ENCODE data around the gene ADCY1. TPM values are rescaled to one million over a fixed set of nuclear protein-coding genes. Genes with fewer than 3 reads are reported as not detected.

ADCY1 gene
- total RNA-seq, 1 experiment from 2014 or later, result 0.71 TPM

DNA sequence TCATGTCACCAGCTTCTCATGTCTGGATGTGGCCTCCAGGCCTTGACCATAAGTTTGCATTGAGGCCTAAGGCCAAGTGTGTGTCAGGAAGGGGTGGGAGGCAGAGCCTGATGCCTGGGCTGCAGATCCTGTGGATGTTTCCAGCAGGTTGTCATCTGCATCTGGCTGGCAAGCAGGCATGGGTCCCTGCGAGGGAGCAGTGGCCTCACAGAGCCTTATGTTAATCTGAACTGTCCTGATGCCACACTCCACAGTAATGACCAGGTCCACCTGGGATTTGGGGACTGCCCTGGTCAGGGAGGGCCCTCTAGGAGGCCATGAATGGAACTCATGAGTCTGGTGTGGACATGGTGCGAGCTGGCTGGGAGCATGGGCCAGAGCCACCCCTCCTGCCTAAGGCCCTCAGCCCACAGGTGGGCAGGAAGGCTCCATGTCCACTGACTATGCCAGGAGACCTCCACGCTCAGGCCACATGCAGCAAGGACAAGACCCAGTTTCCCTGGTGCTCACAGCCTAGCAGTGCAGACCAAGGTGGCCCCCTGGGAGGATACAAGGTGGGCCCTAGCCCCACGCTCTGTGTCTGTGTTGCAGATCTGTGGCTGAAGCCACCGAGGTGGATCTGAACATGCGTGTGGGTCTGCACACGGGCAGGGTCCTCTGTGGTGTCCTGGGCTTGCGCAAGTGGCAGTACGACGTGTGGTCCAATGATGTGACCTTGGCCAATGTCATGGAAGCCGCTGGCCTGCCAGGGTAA is 83.1 kb downstream of the ADCY1 start:
- ChIA-PET CTCF (no interaction called here), POLR2A (ENCODE audit: low non-redundant PET) (no interaction called here)
- no peak for DNase-seq (ENCODE audit: low spot score)
- H3K4me1 ChIP-seq (ENCODE audit: insufficient read depth, low read length, poor library complexity, severe bottlenecking), result no peaks in the 10 kb centered on the region
- no peak overlapping the region for H3K27ac ChIP-seq (ENCODE audit: low read depth, low read length, poor library complexity, severe bottlenecking)
- no peaks in the 10 kb centered on the region for H3K9me3 ChIP-seq (ENCODE audit: low read depth, low read length, poor library complexity, severe bottlenecking)
- TF ChIP-seq, protein P1, sequence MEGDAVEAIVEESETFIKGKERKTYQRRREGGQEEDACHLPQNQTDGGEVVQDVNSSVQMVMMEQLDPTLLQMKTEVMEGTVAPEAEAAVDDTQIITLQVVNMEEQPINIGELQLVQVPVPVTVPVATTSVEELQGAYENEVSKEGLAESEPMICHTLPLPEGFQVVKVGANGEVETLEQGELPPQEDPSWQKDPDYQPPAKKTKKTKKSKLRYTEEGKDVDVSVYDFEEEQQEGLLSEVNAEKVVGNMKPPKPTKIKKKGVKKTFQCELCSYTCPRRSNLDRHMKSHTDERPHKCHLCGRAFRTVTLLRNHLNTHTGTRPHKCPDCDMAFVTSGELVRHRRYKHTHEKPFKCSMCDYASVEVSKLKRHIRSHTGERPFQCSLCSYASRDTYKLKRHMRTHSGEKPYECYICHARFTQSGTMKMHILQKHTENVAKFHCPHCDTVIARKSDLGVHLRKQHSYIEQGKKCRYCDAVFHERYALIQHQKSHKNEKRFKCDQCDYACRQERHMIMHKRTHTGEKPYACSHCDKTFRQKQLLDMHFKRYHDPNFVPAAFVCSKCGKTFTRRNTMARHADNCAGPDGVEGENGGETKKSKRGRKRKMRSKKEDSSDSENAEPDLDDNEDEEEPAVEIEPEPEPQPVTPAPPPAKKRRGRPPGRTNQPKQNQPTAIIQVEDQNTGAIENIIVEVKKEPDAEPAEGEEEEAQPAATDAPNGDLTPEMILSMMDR (conservative IDR thresholded peaks at IDR 0.05; ENCODE audit: low read depth, low read length), result no peak
- TF ChIP-seq EZH2 (IDR thresholded peaks at IDR 0.05; ENCODE audit: borderline replicate concordance, low read depth, low read length, poor library complexity, severe bottlenecking), result no peak
- no peaks in the 10 kb centered on the region for H3K36me3 ChIP-seq (ENCODE audit: insufficient read depth, low read length, poor library complexity, severe bottlenecking)
- H3K27me3 ChIP-seq (replicated peaks; ENCODE audit: insufficient read depth, low read depth, low read length, poor library complexity), result no peaks in the 10 kb centered on the region
- BruUV-seq (replicated peaks), result no TSS peak
- intact Hi-C loops (cut with micrococcal nuclease; ENCODE audit: unreplicated experiment), result no loop called here
- no peak overlapping the region for H3K4me3 ChIP-seq (ENCODE audit: low read depth, low read length, poor library complexity, severe bottlenecking)

DNA sequence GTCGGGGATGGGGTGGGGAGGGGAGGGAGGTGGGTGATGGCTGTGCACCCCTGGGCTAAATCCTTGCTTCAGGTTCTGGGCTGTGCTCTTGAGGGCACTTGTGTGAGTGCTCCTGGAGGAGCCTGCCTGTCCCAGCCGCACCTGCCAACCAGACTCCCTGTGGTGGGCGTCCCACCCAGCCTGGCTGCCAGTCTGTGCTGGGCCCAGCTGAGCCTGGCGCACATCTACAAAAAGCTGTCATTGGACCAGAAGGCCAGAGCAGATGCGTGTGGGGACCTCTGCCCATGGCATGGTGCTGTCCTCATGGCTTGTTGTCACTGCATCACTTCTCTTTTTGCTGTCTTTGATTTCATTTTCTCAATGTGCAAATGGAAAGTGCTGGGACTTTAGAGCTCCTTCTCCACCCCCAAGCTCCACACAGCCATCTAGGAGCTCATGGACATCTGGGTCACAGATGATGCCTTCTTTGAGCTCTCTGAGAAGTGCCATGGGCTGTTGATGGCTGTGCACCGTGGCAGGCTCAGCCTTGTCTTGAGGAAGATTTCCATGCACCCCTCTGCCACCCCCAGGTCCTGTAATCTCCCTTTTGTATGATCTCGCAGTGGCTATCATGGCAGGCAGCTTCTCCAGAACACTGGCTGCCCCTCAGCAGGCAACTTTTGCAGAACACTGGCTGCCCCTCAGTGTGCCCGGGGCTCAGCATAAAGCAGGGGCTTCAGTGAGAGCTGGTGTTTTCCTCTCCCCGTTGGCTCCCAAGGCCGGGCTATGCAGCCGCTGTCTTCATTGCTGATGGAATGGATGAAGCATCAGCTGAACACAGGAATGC is 83.9 kb downstream of the ADCY1 start:
- CTCF ChIA-PET, result no interaction called here
- POLR2A ChIA-PET (ENCODE audit: low non-redundant PET), result no interaction called here
- Histone ChIP-seq H3K27me3 (replicated peaks; ENCODE audit: insufficient read depth, low read depth, low read length, poor library complexity) (no peaks in the 10 kb centered on the region), H3K9me3 (ENCODE audit: low read depth, low read length, poor library complexity, severe bottlenecking) (no peaks in the 10 kb centered on the region), H3K36me3 (ENCODE audit: insufficient read depth, low read length, poor library complexity, severe bottlenecking) (no peaks in the 10 kb centered on the region), H3K27ac (ENCODE audit: low read depth, low read length, poor library complexity, severe bottlenecking) (no peak overlapping the region), H3K4me1 (ENCODE audit: insufficient read depth, low read length, poor library complexity, severe bottlenecking) (no peaks in the 10 kb centered on the region), H3K4me3 (ENCODE audit: low read depth, low read length, poor library complexity, severe bottlenecking) (no peak overlapping the region)
- no peak for TF ChIP-seq EZH2 (IDR thresholded peaks at IDR 0.05; ENCODE audit: borderline replicate concordance, low read depth, low read length, poor library complexity, severe bottlenecking)
- TF ChIP-seq, protein P1 (conservative IDR thresholded peaks at IDR 0.05; ENCODE audit: low read depth, low read length), result no peak
- DNase-seq (ENCODE audit: low spot score), result no peak
- intact Hi-C loops (cut with micrococcal nuclease; ENCODE audit: unreplicated experiment), result no loop called here
- no TSS peak for BruUV-seq (replicated peaks)

DNA sequence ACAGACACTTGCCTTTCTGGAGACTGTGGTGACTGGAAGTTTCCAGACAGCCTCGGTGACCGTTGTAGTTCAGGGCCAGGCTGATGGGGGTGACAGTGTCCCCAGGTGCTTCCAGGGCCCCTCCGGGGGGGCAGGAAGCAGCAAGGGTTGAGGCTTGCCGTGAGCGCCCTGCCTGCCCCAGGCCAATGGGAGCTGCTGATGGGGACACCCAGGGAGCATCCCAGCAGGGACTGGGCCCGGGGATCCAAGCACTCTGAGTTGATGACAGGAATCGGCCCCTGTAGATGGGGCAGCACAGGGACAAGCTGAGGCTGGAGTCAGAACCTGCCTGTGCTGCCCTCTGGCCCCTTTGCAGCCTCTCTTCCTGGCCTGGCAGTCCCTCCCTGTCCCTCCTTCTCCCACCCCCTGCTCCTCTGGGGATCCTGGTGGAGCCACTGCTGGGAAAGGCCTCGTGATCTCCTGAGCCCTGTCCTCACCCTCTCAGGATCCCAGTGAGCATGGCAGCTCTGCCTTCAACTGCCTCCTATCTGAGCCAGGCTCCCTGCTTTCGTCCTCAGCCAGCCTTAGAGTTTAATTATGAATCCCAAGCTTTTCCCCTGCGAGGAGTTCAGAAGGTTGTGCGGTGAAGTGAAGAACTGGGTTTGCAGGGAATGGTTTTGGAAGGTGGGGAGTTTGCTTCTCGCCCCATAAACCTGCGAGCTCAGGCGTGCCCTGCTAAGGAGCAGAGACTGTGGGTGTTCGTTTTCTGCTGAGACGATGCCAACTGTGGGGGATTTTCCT is 84.7 kb downstream of the ADCY1 start:
- CTCF ChIA-PET, result no interaction called here
- Histone ChIP-seq H3K27me3 (replicated peaks; ENCODE audit: insufficient read depth, low read depth, low read length, poor library complexity) (no peaks in the 10 kb centered on the region), H3K9me3 (ENCODE audit: low read depth, low read length, poor library complexity, severe bottlenecking) (no peaks in the 10 kb centered on the region), H3K36me3 (ENCODE audit: insufficient read depth, low read length, poor library complexity, severe bottlenecking) (no peaks in the 10 kb centered on the region), H3K4me3 (ENCODE audit: low read depth, low read length, poor library complexity, severe bottlenecking) (no peak overlapping the region), H3K4me1 (ENCODE audit: insufficient read depth, low read length, poor library complexity, severe bottlenecking) (no peaks in the 10 kb centered on the region), H3K27ac (ENCODE audit: low read depth, low read length, poor library complexity, severe bottlenecking) (no peak overlapping the region)
- intact Hi-C loops (cut with micrococcal nuclease; ENCODE audit: unreplicated experiment), result no loop called here
- BruUV-seq (replicated peaks), result no TSS peak
- TF ChIP-seq, protein P1 (conservative IDR thresholded peaks at IDR 0.05; ENCODE audit: low read depth, low read length), result no peak
- TF ChIP-seq EZH2 (IDR thresholded peaks at IDR 0.05; ENCODE audit: borderline replicate concordance, low read depth, low read length, poor library complexity, severe bottlenecking), result no peak
- no peak for DNase-seq (ENCODE audit: low spot score)
- POLR2A ChIA-PET (ENCODE audit: low non-redundant PET), result no interaction called here

Data from A673 (cell line).